CD4-positive, alpha-beta T cell (primary cell): Measurements from ENCODE around the gene MPG. TPM values are rescaled to one million over a fixed set of nuclear protein-coding genes. Genes with fewer than 3 reads are reported as not detected.

Experiments
- ATAC-seq: fragments of 200-7000 bp; cut with Tn5 transposase; one replicate; pipeline ENCODE4 v1.10.0; 2022; ENCODE audit warnings: mild to moderate bottlenecking; ENCODE audit not compliant: poor library complexity
- CTCF ChIA-PET: fragments of 350-600 bp; sonication (Branson Sonifier 250); formaldehyde crosslinking; loops from one replicate; lab custom pipeline; 2021; ENCODE audit warnings: antibody characterized with exemption, inconsistent platforms; lab: Charles Lee
- POLR2A ChIA-PET: fragments of 350-600 bp; sonication (Branson Sonifier 250); formaldehyde crosslinking; loops from one replicate; lab custom pipeline; 2021; ENCODE audit warnings: antibody characterized with exemption, inconsistent platforms; lab: Charles Lee
- DNase-seq, 14 experiments: peaks; one replicate each; pipeline ENCODE4 v3.0.0-alpha.2; 2013 to 2020; ENCODE audit warnings: mixed read lengths in 2 of 14
- H3K27ac ChIP-seq, 2 donors: one replicate each; pipeline versions ENCODE4 v1.5.1 to v1.7.0; 2013; ENCODE audit warnings: low read length in 2 of 2, low read depth in 1 of 2, mild to moderate bottlenecking in 1 of 2
- H3K27me3 ChIP-seq, 2 experiments: 1 replicate in 1 of 2; 2 replicates in 1 of 2; pipeline versions ENCODE4 v1.6.1 to v1.7.0; 2013; ENCODE audit warnings: low read length in 2 of 2, control low read depth in 1 of 2, mild to moderate bottlenecking in 1 of 2, moderate library complexity in 1 of 2; ENCODE audit not compliant: insufficient read depth in 2 of 2, control insufficient read depth in 1 of 2
- H3K36me3 ChIP-seq: one replicate; pipeline ENCODE4 v1.6.1; 2013; ENCODE audit warnings: low read length, control low read depth; ENCODE audit not compliant: insufficient read depth
- H3K4me1 ChIP-seq: one replicate; pipeline ENCODE4 v1.6.1; 2013; ENCODE audit warnings: low read length, control low read depth; ENCODE audit not compliant: insufficient read depth
- H3K4me3 ChIP-seq: one replicate; pipeline ENCODE4 v1.5.1; 2013; ENCODE audit warnings: mild to moderate bottlenecking, low read length, moderate library complexity
- H3K9me3 ChIP-seq, 2 experiments: 1 replicate in 1 of 2; 2 replicates in 1 of 2; pipeline versions ENCODE4 v1.6.1 to v1.7.0; 2013; ENCODE audit warnings: low read length in 2 of 2, mild to moderate bottlenecking in 2 of 2, control low read depth in 1 of 2, moderate library complexity in 1 of 2; ENCODE audit not compliant: control insufficient read depth in 1 of 2, insufficient read depth in 1 of 2
- H3K27ac Mint-ChIP-seq: one replicate; pipeline ENCODE4 v1.8.0; 2020; ENCODE audit warnings: mixed read lengths
- H3K27me3 Mint-ChIP-seq: one replicate; pipeline ENCODE4 v1.8.0; 2021; ENCODE audit warnings: mixed read lengths
- H3K36me3 Mint-ChIP-seq: one replicate; pipeline ENCODE4 v1.8.0; 2021; ENCODE audit warnings: low read depth, mixed read lengths
- H3K4me1 Mint-ChIP-seq: one replicate; pipeline ENCODE4 v1.8.0; 2021; ENCODE audit warnings: low read depth, mixed read lengths
- H3K4me3 Mint-ChIP-seq: one replicate; pipeline ENCODE4 v1.8.0; 2020; ENCODE audit warnings: mild to moderate bottlenecking, mixed read lengths
- H3K9me3 Mint-ChIP-seq: one replicate; pipeline ENCODE4 v1.8.0; 2020; ENCODE audit warnings: mixed read lengths
- intact Hi-C, 2 experiments: fragments of 100-400 bp; cut with DNase I in 1 of 2; cut with micrococcal nuclease in 1 of 2; formaldehyde crosslinking; loops; one replicate each; pipeline versions ENCODE4 v1.15.1 to v1.9.0; 2023 to 2025; cut with DNase I, micrococcal nuclease
- total RNA-seq, 174 experiments: library from RNA in 2 of 174; stranded (reverse) in 2 of 174; gene quantifications; one replicate each; pipeline ENCODE4 v1.2.3 and lab custom pipeline; 2021 to 2026
- TF ChIP-seq, protein P1 (sequence below): fragments of 200-600 bp; IDR thresholded peaks from one replicate; pipeline ENCODE4 v1.8.0; 2022; ENCODE audit warnings: antibody characterized with exemption, mild to moderate bottlenecking

MPG gene
- total RNA-seq, 2 experiments from 2014 or later, result 14.1 to 17.1 TPM

DNA sequence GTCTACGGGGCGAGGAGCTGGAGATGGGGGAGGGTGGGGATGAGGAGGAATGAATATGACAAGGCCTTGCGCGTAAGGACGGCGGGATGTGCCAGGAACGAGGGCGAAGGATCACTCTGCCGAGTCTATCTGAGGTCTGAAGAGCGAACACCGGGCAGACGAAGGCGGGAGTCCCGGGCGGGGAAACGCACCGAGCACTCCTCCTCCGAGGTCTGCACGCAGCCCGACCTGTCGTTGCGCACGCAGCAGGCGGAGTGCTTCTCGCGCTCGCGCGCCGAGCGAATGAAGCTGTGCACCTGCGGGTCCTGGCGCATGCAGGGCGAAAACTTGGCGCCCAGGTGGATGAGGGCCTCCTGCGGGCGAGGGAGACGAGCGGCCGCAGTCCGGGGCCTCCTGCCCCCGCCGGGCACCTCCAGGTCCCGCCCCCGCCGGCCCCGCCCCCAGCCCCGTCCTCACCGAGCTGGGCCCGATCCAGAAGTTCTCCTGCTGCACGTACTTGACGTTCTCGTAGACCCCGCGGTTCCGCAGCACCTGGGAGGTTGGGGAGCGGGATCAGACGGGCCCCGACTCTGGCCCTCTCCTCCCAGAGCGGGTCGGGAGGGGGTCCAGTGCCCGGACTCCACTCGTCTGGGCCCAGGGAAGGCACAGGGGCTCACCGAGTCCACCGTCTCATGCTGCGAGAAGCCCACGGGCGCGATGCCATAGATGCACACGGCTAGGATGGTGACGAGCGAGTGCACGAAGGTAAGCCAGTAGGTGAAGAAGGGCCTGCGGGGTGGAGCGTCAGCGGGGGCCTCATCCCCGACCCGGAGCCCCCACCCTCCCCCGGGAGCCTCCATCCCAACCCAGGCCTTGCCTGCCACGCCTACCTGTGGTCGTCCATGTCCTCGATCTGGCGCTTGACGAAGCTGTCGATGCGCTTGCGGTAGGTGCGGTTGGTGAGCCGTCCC lies 16.8 kb upstream of the MPG start:
- Mint-ChIP-seq H3K4me1 (no peaks in the 10 kb centered on the region), H3K9me3 (no peaks in the 10 kb centered on the region), H3K27ac (no peak overlapping the region), H3K36me3 (no peaks in the 10 kb centered on the region), H3K27me3 (peaks cover 9% of the 10 kb centered on the region), H3K4me3 (no peak overlapping the region)
- H3K9me3 ChIP-seq, result no peaks in the 10 kb centered on the region
- ATAC-seq (no peak), DNase-seq (no peak)
- H3K27me3 ChIP-seq, result no peaks in the 10 kb centered on the region
- no peak overlapping the region for H3K4me3 ChIP-seq
- no peak overlapping the region for H3K27ac ChIP-seq
- TF ChIP-seq, protein P1, sequence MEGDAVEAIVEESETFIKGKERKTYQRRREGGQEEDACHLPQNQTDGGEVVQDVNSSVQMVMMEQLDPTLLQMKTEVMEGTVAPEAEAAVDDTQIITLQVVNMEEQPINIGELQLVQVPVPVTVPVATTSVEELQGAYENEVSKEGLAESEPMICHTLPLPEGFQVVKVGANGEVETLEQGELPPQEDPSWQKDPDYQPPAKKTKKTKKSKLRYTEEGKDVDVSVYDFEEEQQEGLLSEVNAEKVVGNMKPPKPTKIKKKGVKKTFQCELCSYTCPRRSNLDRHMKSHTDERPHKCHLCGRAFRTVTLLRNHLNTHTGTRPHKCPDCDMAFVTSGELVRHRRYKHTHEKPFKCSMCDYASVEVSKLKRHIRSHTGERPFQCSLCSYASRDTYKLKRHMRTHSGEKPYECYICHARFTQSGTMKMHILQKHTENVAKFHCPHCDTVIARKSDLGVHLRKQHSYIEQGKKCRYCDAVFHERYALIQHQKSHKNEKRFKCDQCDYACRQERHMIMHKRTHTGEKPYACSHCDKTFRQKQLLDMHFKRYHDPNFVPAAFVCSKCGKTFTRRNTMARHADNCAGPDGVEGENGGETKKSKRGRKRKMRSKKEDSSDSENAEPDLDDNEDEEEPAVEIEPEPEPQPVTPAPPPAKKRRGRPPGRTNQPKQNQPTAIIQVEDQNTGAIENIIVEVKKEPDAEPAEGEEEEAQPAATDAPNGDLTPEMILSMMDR, result no peak
- peaks cover 6% of the 10 kb centered on the region for H3K4me1 ChIP-seq
- CTCF ChIA-PET, result interaction anchor here (6.3 kb wide), 1 partner anchor 35 kb away, joined by 105 read pairs; no protein-coding TSS in a partner anchor
- intact Hi-C loops, result no loop called here
- H3K36me3 ChIP-seq, result peaks cover 13% of the 10 kb centered on the region
- POLR2A ChIA-PET, result no interaction called here

DNA sequence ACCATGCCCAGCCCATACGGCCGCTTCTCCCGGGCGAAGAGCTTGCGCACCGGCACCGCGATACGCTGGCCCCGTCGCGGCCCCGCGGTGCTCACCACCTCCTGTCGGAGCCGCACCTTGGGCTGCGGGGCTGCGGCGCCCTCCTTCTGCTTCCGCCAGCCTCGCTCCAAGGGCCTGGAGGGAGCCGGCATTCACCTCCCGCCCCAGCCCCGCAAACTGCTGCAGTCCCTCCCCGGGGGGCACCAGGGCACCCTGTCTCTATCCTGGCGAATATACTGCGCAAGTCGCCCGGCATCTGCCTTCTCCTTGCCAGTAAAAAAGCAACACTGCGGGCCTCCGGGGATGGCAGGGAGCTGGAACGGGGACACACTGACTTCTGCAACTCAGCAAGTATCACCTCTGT lies 16.1 kb upstream of the MPG start:
- Histone ChIP-seq H3K4me1 (peaks cover 6% of the 10 kb centered on the region), H3K27me3 (peaks cover 0 to 5% of the 10 kb centered on the region in 2 experiments), H3K27ac (no peak overlapping the region), H3K9me3 (no peaks in the 10 kb centered on the region), H3K36me3 (peaks cover 7% of the 10 kb centered on the region), H3K4me3 (no peak overlapping the region)
- ChIA-PET POLR2A (no interaction called here), CTCF (interaction anchor here (6.3 kb wide), 1 partner anchor 34 kb away, joined by 105 read pairs; no protein-coding TSS in a partner anchor)
- no peak overlapping the region for H3K4me3 Mint-ChIP-seq
- peaks cover 9% of the 10 kb centered on the region for H3K27me3 Mint-ChIP-seq
- TF ChIP-seq, protein P1, result no peak
- intact Hi-C loops, result no loop called here
- H3K9me3 Mint-ChIP-seq, result no peaks in the 10 kb centered on the region
- H3K4me1 Mint-ChIP-seq, result no peaks in the 10 kb centered on the region
- H3K27ac Mint-ChIP-seq, result no peak overlapping the region
- no peaks in the 10 kb centered on the region for H3K36me3 Mint-ChIP-seq
- DNase-seq (no peak), ATAC-seq (no peak)

DNA sequence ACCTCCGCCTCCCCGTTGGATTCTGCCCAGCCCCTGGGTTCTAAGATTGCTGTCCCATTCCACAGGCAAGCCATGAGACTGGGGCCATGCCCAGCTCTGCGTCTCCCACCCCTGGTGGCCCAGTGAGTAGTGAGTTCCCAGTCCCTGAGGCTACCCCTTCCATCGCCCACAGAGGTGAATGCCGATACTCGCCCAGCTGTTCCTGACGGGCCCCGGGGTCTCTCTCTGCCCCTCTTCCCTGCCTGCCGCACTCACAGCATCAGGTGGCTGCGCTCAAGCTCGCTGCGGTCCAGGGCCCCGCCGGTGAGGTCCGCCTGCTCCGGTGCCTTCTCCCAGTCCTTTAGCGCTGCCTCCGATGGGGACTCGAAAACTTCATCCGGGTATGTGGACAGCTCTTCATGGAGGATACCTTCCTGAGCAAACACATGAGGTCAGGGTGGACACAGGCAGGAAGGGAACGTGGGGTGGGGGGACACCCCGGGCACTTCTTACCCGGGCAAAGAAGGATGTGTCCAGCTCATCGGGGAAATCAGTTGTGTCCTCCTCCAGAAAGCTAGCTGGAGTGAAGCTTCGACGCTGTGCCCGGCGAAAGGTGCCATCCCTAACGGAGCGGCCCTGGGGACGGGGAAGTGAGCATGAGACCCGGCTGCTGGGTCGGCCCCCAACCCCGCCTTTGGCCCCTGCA lies 15.6 kb upstream of the MPG start:
- Histone ChIP-seq H3K27me3 (peaks cover 0 to 5% of the 10 kb centered on the region in 2 experiments), H3K36me3 (peaks cover 2% of the 10 kb centered on the region), H3K4me1 (peaks cover 6% of the 10 kb centered on the region), H3K4me3 (no peak overlapping the region), H3K9me3 (no peaks in the 10 kb centered on the region), H3K27ac (no peak overlapping the region)
- intact Hi-C loops, result no loop called here
- H3K36me3 Mint-ChIP-seq, result no peaks in the 10 kb centered on the region
- DNase-seq (no peak), ATAC-seq (no peak)
- H3K27me3 Mint-ChIP-seq, result peaks cover 10% of the 10 kb centered on the region
- H3K9me3 Mint-ChIP-seq, result no peaks in the 10 kb centered on the region
- ChIA-PET POLR2A (no interaction called here), CTCF (interaction anchor here (6.3 kb wide), 1 partner anchor 34 kb away, joined by 105 read pairs; no protein-coding TSS in a partner anchor)
- H3K27ac Mint-ChIP-seq, result no peak overlapping the region
- no peaks in the 10 kb centered on the region for H3K4me1 Mint-ChIP-seq
- TF ChIP-seq, protein P1, result no peak
- no peak overlapping the region for H3K4me3 Mint-ChIP-seq
